ENCODE data around the gene RTL1.

DNA sequence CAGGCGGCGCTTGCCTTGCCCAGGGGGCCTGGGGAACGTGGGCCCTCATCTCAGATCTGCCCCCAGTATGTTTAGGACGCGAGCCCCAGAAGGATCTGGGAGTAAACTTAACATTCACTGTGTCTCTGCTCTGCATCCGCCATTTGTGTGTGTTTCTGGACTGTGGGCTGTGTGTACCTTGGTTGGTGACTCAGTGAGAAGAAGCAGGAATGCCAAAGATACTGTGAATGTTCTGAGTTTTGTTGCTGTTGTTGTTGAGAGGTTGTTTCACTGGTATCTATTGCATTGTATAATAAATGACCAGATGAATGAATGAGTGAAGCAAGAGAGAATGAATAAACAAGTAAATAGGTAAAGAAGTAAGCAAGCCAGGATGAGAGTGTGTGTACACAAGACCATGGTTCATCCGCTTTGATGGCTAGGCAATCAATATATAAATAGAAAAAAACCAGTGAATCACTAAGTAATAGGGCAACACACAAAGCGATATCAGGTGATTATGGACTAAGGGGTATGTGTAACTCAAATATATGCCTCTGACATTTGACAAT is 57.1 kb downstream of the RTL1 start:
- TF ChIP-seq GATA2 (IDR thresholded peaks at IDR 0.05; ENCODE audit: insufficient read depth, insufficient read length, low read depth, low read length) (no peak), CTCF (IDR thresholded peaks at IDR 0.05; ENCODE audit: extremely low read depth in 1 of 2, insufficient read depth in 1 of 2, low read depth in 1 of 2, low read length in 2 of 2) (no peak), POLR2AphosphoS5 (IDR thresholded peaks at IDR 0.05; ENCODE audit: insufficient read depth, low read depth, low read length) (no peak), EZH2 (IDR thresholded peaks at IDR 0.05; ENCODE audit: borderline replicate concordance, low read depth, low read length, severe bottlenecking) (no peak), POLR2A (IDR thresholded peaks at IDR 0.05; ENCODE audit: low read depth, low read length) (no peak)

Measured in endothelial cell of umbilical vein (primary cell).